SK-N-MC (cell line): ENCODE data around the gene NADSYN1.

Experiments
- EZH2 ChIP-seq: fragments of 200-600 bp; sonication (generic); IDR thresholded peaks from one replicate; pipeline ENCODE4 v1.6.1; 2017; ENCODE audit warnings: antibody characterized with exemption
- FOXP2 ChIP-seq: optimal IDR thresholded peaks from 2 replicates; pipeline ENCODE3; 2011; ENCODE audit warnings: mild to moderate bottlenecking, moderate library complexity; ENCODE audit not compliant: insufficient read depth; ENCODE audit errors: extremely low read length, control extremely low read depth
- POLR2AphosphoS5 ChIP-seq: IDR thresholded peaks from 2 replicates; pipeline ENCODE4 v1.6.1; 2012; ENCODE audit warnings: mild to moderate bottlenecking, low read depth, low read length, borderline replicate concordance

- TF ChIP-seq POLR2AphosphoS5 (no peak), EZH2 (no peak), FOXP2 (no peak)
These were observed 44.2 kb upstream of the NADSYN1 start for GRCh38 chr11:71408826-71409225.
